Measurements from ENCODE around the gene KLHL18. TPM values are rescaled to one million over a fixed set of nuclear protein-coding genes. Genes with fewer than 3 reads are reported as not detected.

The KLHL18 gene
- polyA plus RNA-seq, 1 experiment, result 17.4 TPM

GRCh38 chr3:47265725-47266428 lies 16.9 kb upstream of the KLHL18 start:
- no peak for DNase-seq (ENCODE audit: low read depth, low spot score)
- Histone ChIP-seq H3K9me3 (ENCODE audit: control insufficient read depth, insufficient read depth, low read length) (no peaks in the 10 kb centered on the region), H3K27me3 (ENCODE audit: control insufficient read depth, insufficient read depth, low read length) (peaks cover 6% of the 10 kb centered on the region), H3K4me3 (ENCODE audit: low read depth, low read length) (no peak overlapping the region), H3K27ac (ENCODE audit: low read depth, low read length) (no peak overlapping the region)
- CTCF ChIA-PET, result interaction anchor here (1.8 kb wide), 1 partner anchor 58 kb away, joined by 5 read pairs; no protein-coding TSS in a partner anchor
- no peak for TF ChIP-seq CTCF (IDR thresholded peaks at IDR 0.05; ENCODE audit: low read depth, low read length)
- POLR2A ChIA-PET, result interaction anchor here (0.5 kb wide), 1 partner anchor 170 kb away, joined by 3 read pairs; no protein-coding TSS in a partner anchor

GRCh38 chr3:47266709-47267489 lies 15.8 kb upstream of the KLHL18 start:
- Histone ChIP-seq H3K4me3 (ENCODE audit: low read depth, low read length) (no peak overlapping the region), H3K27me3 (ENCODE audit: control insufficient read depth, insufficient read depth, low read length) (peaks cover 5% of the 10 kb centered on the region), H3K27ac (ENCODE audit: low read depth, low read length) (no peak overlapping the region), H3K9me3 (ENCODE audit: control insufficient read depth, insufficient read depth, low read length) (no peaks in the 10 kb centered on the region)
- no peak for TF ChIP-seq CTCF (IDR thresholded peaks at IDR 0.05; ENCODE audit: low read depth, low read length)
- ChIA-PET CTCF (interaction anchor here (1.8 kb wide), 1 partner anchor 57 kb away, joined by 5 read pairs; no protein-coding TSS in a partner anchor), POLR2A (interaction anchor here (0.5 to 0.6 kb wide), 2 partner anchors 171 to 290 kb away, joined by 3 read pairs; no protein-coding TSS in a partner anchor)
- peak; percentile 87 for DNase-seq (ENCODE audit: low read depth, low spot score)

- DNase-seq (ENCODE audit: low read depth, low spot score), result no peak
- H3K27me3 ChIP-seq (ENCODE audit: control insufficient read depth, insufficient read depth, low read length), result peaks cover 2% of the 10 kb centered on the region
- ChIA-PET POLR2A (no interaction called here), CTCF (interaction anchor here (1.8 kb wide), 1 partner anchor 57 kb away, joined by 5 read pairs; no protein-coding TSS in a partner anchor)
- TF ChIP-seq CTCF (IDR thresholded peaks at IDR 0.05; ENCODE audit: low read depth, low read length), result no peak
- H3K4me3 ChIP-seq (ENCODE audit: low read depth, low read length), result no peak overlapping the region
- no peak overlapping the region for H3K27ac ChIP-seq (ENCODE audit: low read depth, low read length)
- no peaks in the 10 kb centered on the region for H3K9me3 ChIP-seq (ENCODE audit: control insufficient read depth, insufficient read depth, low read length)
Measured at GRCh38 chr3:47267490-47267824, 15.3 kb upstream of the KLHL18 start.

- Histone ChIP-seq H3K4me3 (ENCODE audit: low read depth, low read length) (no peak overlapping the region), H3K27ac (ENCODE audit: low read depth, low read length) (no peak overlapping the region), H3K27me3 (ENCODE audit: control insufficient read depth, insufficient read depth, low read length) (no peaks in the 10 kb centered on the region), H3K9me3 (ENCODE audit: control insufficient read depth, insufficient read depth, low read length) (no peaks in the 10 kb centered on the region)
- POLR2A ChIA-PET, result interaction anchor here (0.5 to 1.0 kb wide), 2 partner anchors 24 to 502 kb away, joined by 3 read pairs; no protein-coding TSS in a partner anchor
- no peak for TF ChIP-seq CTCF (IDR thresholded peaks at IDR 0.05; ENCODE audit: low read depth, low read length)
- CTCF ChIA-PET, result interaction anchor here (0.6 to 1.2 kb wide), 3 partner anchors 11 to 335 kb away, joined by 3 read pairs; no protein-coding TSS in a partner anchor
- no peak for DNase-seq (ENCODE audit: low read depth, low spot score)
Measured at GRCh38 chr3:47270526-47270925, 12.2 kb upstream of the KLHL18 start.

GRCh38 chr3:47273564-47273963 lies 9.2 kb upstream of the KLHL18 start:
- no peak for DNase-seq (ENCODE audit: low read depth, low spot score)
- POLR2A ChIA-PET, result no interaction called here
- Histone ChIP-seq H3K4me3 (ENCODE audit: low read depth, low read length) (no peak overlapping the region), H3K27ac (ENCODE audit: low read depth, low read length) (no peak overlapping the region), H3K9me3 (ENCODE audit: control insufficient read depth, insufficient read depth, low read length) (no peaks in the 10 kb centered on the region), H3K27me3 (ENCODE audit: control insufficient read depth, insufficient read depth, low read length) (no peaks in the 10 kb centered on the region)
- CTCF ChIA-PET, result no interaction called here
- no peak for TF ChIP-seq CTCF (IDR thresholded peaks at IDR 0.05; ENCODE audit: low read depth, low read length)

Data from AG04450 (cell line).